GM23338 (cell line): ENCODE results near the gene CDH12. TPM values are rescaled to one million over a fixed set of nuclear protein-coding genes. Genes with fewer than 3 reads are reported as not detected.

Experiments
- ATAC-seq: fragments of 200-7000 bp; cut with Tn5 transposase; 3 replicates; pipeline ENCODE4 v1.9.1; 2020
- DNase-seq: peaks from one replicate; pipeline ENCODE4 v3.0.0-alpha.2; 2015; ENCODE audit warnings: low spot score
- H2AFZ ChIP-seq: fragments of 200-600 bp; sonication (generic); 2 replicates; pipeline ENCODE4 v1.8.0; 2016; ENCODE audit warnings: antibody characterized with exemption, mild to moderate bottlenecking, moderate library complexity
- H3F3A ChIP-seq: fragments of 200-600 bp; sonication (generic); replicated peaks from 2 replicates; pipeline ENCODE4 v1.8.0; 2017; ENCODE audit warnings: antibody characterized with exemption, mixed run types, low read depth
- H3K27ac ChIP-seq: fragments of 200-600 bp; sonication (generic); 2 replicates; pipeline ENCODE4 v1.6.1; 2016; ENCODE audit warnings: low read depth
- H3K27me3 ChIP-seq: fragments of 200-600 bp; sonication (generic); 2 replicates; pipeline ENCODE4 v1.8.0; 2016; ENCODE audit warnings: mild to moderate bottlenecking, mixed run types, moderate library complexity; ENCODE audit not compliant: insufficient read depth
- H3K36me3 ChIP-seq: fragments of 200-600 bp; sonication (generic); 2 replicates; pipeline ENCODE4 v1.8.0; 2016; ENCODE audit warnings: mild to moderate bottlenecking; ENCODE audit not compliant: insufficient read depth
- H3K4me1 ChIP-seq: fragments of 200-600 bp; sonication (generic); 2 replicates; pipeline ENCODE4 v1.8.0; 2016; ENCODE audit warnings: mild to moderate bottlenecking, moderate library complexity; ENCODE audit not compliant: insufficient read depth
- H3K4me2 ChIP-seq: fragments of 200-600 bp; sonication (generic); 2 replicates; pipeline ENCODE4 v1.7.1; 2017; ENCODE audit warnings: mixed run types
- H3K4me3 ChIP-seq: fragments of 200-600 bp; sonication (generic); 2 replicates; pipeline ENCODE4 v1.6.1; 2016; ENCODE audit warnings: mixed run types
- H3K79me2 ChIP-seq: fragments of 200-600 bp; sonication (generic); replicated peaks from 2 replicates; pipeline ENCODE4 v1.8.0; 2017; ENCODE audit warnings: mild to moderate bottlenecking; ENCODE audit not compliant: insufficient read depth
- H3K9me2 ChIP-seq: fragments of 200-600 bp; sonication (generic); 2 replicates; pipeline ENCODE4 v1.8.0; 2017; ENCODE audit not compliant: insufficient read depth
- H4K20me1 ChIP-seq: fragments of 200-600 bp; sonication (generic); replicated peaks from 2 replicates; pipeline ENCODE4 v1.8.0; 2017; ENCODE audit warnings: mild to moderate bottlenecking; ENCODE audit not compliant: insufficient read depth
- H3K27ac Mint-ChIP-seq: 2 replicates; pipeline ENCODE4 v1.8.0; 2020; ENCODE audit warnings: inconsistent platforms, mild to moderate bottlenecking, moderate library complexity, mixed read lengths
- H3K27me3 Mint-ChIP-seq: 3 replicates; pipeline ENCODE4 v1.8.0; 2022; ENCODE audit warnings: low read depth, mild to moderate bottlenecking, moderate library complexity, mixed read lengths, inconsistent platforms; ENCODE audit not compliant: insufficient read depth, poor library complexity
- H3K36me3 Mint-ChIP-seq: 3 replicates; pipeline ENCODE4 v1.8.0; 2021; ENCODE audit warnings: low read depth, mild to moderate bottlenecking, inconsistent platforms, moderate library complexity, mixed read lengths
- H3K4me1 Mint-ChIP-seq: 3 replicates; pipeline ENCODE4 v1.8.0; 2020; ENCODE audit warnings: mild to moderate bottlenecking, inconsistent platforms, mixed read lengths
- H3K4me3 Mint-ChIP-seq: 3 replicates; pipeline ENCODE4 v1.8.0; 2021; ENCODE audit warnings: moderate library complexity, mild to moderate bottlenecking, inconsistent platforms, mixed read lengths
- H3K9me3 Mint-ChIP-seq: 3 replicates; pipeline ENCODE4 v1.8.0; 2020; ENCODE audit warnings: moderate library complexity, mild to moderate bottlenecking, inconsistent platforms, mixed read lengths
- CTCF ChIP-seq, 2 experiments: fragments of 200-600 bp in 1 of 2; sonication (generic) in 1 of 2; conservative IDR thresholded peaks; 2 replicates each; pipeline versions ENCODE4 v1.5.1 to v1.6.1; 2016 to 2017; ENCODE audit warnings: antibody characterized with exemption in 2 of 2, low read depth in 2 of 2, mild to moderate bottlenecking in 2 of 2, moderate library complexity in 1 of 2
- EZH2 ChIP-seq: fragments of 200-600 bp; sonication (generic); IDR thresholded peaks from one replicate; pipeline ENCODE4 v1.8.0; 2017; ENCODE audit warnings: antibody characterized with exemption, mild to moderate bottlenecking, low read depth; ENCODE audit not compliant: unreplicated experiment
- JUNB ChIP-seq: IDR thresholded peaks from one replicate; pipeline ENCODE4 v1.6.1; 2016; ENCODE audit warnings: antibody characterized with exemption; ENCODE audit not compliant: unreplicated experiment
- NANOG ChIP-seq: IDR thresholded peaks from 2 replicates; pipeline ENCODE4 v1.6.1; 2016; ENCODE audit warnings: antibody characterized with exemption, borderline replicate concordance
- POLR2AphosphoS5 ChIP-seq: IDR thresholded peaks from 2 replicates; pipeline ENCODE4 v1.6.1; 2016; ENCODE audit warnings: antibody characterized with exemption, low read depth
- polyA plus RNA-seq: library from polyadenylated mRNA; unstranded; fragments of >200 nt; fragmentation: Nextera tagmentation; extraction: Ambion mirVana; gene quantifications from 2 replicates; pipeline ENCODE4 v1.2.1, GENCODE V29; 2016
- total RNA-seq: library from RNA; depleted of rRNA; stranded (reverse); fragments of >200 nt; shearing (Covaris generic); gene quantifications from 2 replicates; pipeline ENCODE4 v1.2.3, GENCODE V29; 2014
- TF ChIP-seq, protein P1 (sequence below): fragments of 250-450 bp; sonication (Bioruptor Pico); IDR thresholded peaks from 2 replicates; pipeline ENCODE4 v1.5.0; 2020; ENCODE audit warnings: mild to moderate bottlenecking, moderate library complexity

Gene CDH12
- total and polyA plus RNA-seq, 2 experiments from 2014 or later = not detected

- Histone ChIP-seq H3K36me3 (no peaks in the 10 kb centered on the region), H3K4me1 (no peaks in the 10 kb centered on the region), H3K4me2 (no peak overlapping the region), H2AFZ (no peak overlapping the region), H3K27me3 (no peaks in the 10 kb centered on the region), H3F3A (no peaks in the 10 kb centered on the region), H3K79me2 (no peaks in the 10 kb centered on the region), H3K9me2 (no peaks in the 10 kb centered on the region), H3K4me3 (no peak overlapping the region), H3K27ac (no peak overlapping the region), H4K20me1 (no peaks in the 10 kb centered on the region)
- peak; percentile 42 to 60 for TF ChIP-seq CTCF (conservative IDR thresholded peaks at IDR 0.05; ENCODE audit: low read depth in 2 of 2)
- TF ChIP-seq JUNB = no peak
- no peak for TF ChIP-seq NANOG
- TF ChIP-seq, protein P1, sequence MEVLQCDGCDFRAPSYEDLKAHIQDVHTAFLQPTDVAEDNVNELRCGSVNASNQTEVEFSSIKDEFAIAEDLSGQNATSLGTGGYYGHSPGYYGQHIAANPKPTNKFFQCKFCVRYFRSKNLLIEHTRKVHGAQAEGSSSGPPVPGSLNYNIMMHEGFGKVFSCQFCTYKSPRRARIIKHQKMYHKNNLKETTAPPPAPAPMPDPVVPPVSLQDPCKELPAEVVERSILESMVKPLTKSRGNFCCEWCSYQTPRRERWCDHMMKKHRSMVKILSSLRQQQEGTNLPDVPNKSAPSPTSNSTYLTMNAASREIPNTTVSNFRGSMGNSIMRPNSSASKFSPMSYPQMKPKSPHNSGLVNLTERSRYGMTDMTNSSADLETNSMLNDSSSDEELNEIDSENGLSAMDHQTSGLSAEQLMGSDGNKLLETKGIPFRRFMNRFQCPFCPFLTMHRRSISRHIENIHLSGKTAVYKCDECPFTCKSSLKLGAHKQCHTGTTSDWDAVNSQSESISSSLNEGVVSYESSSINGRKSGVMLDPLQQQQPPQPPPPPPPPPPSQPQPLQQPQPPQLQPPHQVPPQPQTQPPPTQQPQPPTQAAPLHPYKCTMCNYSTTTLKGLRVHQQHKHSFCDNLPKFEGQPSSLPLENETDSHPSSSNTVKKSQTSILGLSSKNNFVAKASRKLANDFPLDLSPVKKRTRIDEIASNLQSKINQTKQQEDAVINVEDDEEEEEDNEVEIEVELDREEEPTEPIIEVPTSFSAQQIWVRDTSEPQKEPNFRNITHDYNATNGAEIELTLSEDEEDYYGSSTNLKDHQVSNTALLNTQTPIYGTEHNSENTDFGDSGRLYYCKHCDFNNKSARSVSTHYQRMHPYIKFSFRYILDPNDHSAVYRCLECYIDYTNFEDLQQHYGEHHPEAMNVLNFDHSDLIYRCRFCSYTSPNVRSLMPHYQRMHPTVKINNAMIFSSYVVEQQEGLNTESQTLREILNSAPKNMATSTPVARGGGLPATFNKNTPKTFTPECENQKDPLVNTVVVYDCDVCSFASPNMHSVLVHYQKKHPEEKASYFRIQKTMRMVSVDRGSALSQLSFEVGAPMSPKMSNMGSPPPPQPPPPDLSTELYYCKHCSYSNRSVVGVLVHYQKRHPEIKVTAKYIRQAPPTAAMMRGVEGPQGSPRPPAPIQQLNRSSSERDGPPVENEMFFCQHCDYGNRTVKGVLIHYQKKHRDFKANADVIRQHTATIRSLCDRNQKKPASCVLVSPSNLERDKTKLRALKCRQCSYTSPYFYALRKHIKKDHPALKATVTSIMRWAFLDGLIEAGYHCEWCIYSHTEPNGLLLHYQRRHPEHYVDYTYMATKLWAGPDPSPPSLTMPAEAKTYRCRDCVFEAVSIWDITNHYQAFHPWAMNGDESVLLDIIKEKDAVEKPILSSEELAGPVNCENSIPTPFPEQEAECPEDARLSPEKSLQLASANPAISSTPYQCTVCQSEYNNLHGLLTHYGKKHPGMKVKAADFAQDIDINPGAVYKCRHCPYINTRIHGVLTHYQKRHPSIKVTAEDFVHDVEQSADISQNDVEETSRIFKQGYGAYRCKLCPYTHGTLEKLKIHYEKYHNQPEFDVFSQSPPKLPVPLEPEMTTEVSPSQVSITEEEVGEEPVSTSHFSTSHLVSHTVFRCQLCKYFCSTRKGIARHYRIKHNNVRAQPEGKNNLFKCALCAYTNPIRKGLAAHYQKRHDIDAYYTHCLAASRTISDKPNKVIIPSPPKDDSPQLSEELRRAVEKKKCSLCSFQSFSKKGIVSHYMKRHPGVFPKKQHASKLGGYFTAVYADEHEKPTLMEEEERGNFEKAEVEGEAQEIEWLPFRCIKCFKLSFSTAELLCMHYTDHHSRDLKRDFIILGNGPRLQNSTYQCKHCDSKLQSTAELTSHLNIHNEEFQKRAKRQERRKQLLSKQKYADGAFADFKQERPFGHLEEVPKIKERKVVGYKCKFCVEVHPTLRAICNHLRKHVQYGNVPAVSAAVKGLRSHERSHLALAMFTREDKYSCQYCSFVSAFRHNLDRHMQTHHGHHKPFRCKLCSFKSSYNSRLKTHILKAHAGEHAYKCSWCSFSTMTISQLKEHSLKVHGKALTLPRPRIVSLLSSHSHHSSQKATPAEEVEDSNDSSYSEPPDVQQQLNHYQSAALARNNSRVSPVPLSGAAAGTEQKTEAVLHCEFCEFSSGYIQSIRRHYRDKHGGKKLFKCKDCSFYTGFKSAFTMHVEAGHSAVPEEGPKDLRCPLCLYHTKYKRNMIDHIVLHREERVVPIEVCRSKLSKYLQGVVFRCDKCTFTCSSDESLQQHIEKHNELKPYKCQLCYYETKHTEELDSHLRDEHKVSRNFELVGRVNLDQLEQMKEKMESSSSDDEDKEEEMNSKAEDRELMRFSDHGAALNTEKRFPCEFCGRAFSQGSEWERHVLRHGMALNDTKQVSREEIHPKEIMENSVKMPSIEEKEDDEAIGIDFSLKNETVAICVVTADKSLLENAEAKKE (CRISPR knock-in tag) = no peak
- TF ChIP-seq POLR2AphosphoS5 = no peak
- TF ChIP-seq EZH2 = no peak
- Mint-ChIP-seq H3K4me1 (no peaks in the 10 kb centered on the region; the same call in 2 of the 3 replicates), H3K4me3 (no peak overlapping the region), H3K27ac (no peak overlapping the region), H3K9me3 (no peaks in the 10 kb centered on the region), H3K36me3 (no peaks in the 10 kb centered on the region), H3K27me3 (no peaks in the 10 kb centered on the region)
- ATAC-seq = peak; percentile 89
- DNase-seq = peak; percentile 60
Measured at GRCh38 chr5:22242532-22242931, 610.6 kb downstream of the CDH12 start.
